ENCODE measurements around the gene C17orf50.

Gene C17orf50

GRCh38 chr17:35760587-35760986, at the start of gene C17orf50:
Gene C17orf50 (plus strand): TSS chr17:35760887. CDS start chr17:35760942, 55 bp downstream.
- no peak for DNase-seq

- DNase-seq = no peak
These were observed 49.7 kb upstream of the C17orf50 start for GRCh38 chr17:35710950-35711349.

GRCh38 chr17:35713069-35713728, 47.5 kb upstream of the C17orf50 start:
- no peak for DNase-seq

- no peak for DNase-seq
These were observed 45.7 kb upstream of the C17orf50 start for GRCh38 chr17:35714988-35715387.

- DNase-seq = no peak
These were observed 45.3 kb upstream of the C17orf50 start for GRCh38 chr17:35715416-35715815.

- no peak for DNase-seq
These were observed 44.5 kb upstream of the C17orf50 start for GRCh38 chr17:35716173-35716572.

GRCh38 chr17:35716897-35717465, 43.7 kb upstream of the C17orf50 start:
- no peak for DNase-seq

- DNase-seq = no peak
These were observed 43.2 kb upstream of the C17orf50 start for GRCh38 chr17:35717475-35717874.

GRCh38 chr17:35723735-35724134, 37.0 kb upstream of the C17orf50 start:
- no peak for DNase-seq

GRCh38 chr17:35725058-35725457, 35.6 kb upstream of the C17orf50 start:
- no peak for DNase-seq

- DNase-seq = no peak
These were observed 34.9 kb upstream of the C17orf50 start for GRCh38 chr17:35725802-35726126.

- no peak for DNase-seq
These were observed 34.3 kb upstream of the C17orf50 start for GRCh38 chr17:35726127-35726952.

GRCh38 chr17:35726953-35727460, 33.7 kb upstream of the C17orf50 start:
- no peak for DNase-seq

- DNase-seq = no peak
These were observed 33.1 kb upstream of the C17orf50 start for GRCh38 chr17:35727635-35728034.

- no peak for DNase-seq
These were observed 32.1 kb upstream of the C17orf50 start for GRCh38 chr17:35728551-35728950.

- DNase-seq = no peak
These were observed 31.3 kb upstream of the C17orf50 start for GRCh38 chr17:35729405-35729833.

- no peak for DNase-seq
These were observed 30.2 kb upstream of the C17orf50 start for GRCh38 chr17:35730400-35731005.

GRCh38 chr17:35731239-35731916, 29.3 kb upstream of the C17orf50 start, which contains the start of gene RASL10B:
Gene RASL10B (plus strand): TSS chr17:35731639. CDS start chr17:35735185, 3,546 bp downstream.
- no peak for DNase-seq

- no peak for DNase-seq
These were observed 28.5 kb upstream of the C17orf50 start for GRCh38 chr17:35731917-35732805.

- DNase-seq = no peak
These were observed 27.9 kb upstream of the C17orf50 start for GRCh38 chr17:35732806-35733136.

- no peak for DNase-seq
These were observed 27.3 kb upstream of the C17orf50 start for GRCh38 chr17:35733366-35733765.

GRCh38 chr17:35734396-35734795, 26.3 kb upstream of the C17orf50 start:
- DNase-seq = no peak

Data from NCI-H446 treated with DMSO at 0.1 percent for 48 hours (cell line).